SK-MEL-5 (cell line): ENCODE data around the gene FLT4. TPM values are rescaled to one million over a fixed set of nuclear protein-coding genes. Genes with fewer than 3 reads are reported as not detected.

Experiments
- total RNA-seq: library from RNA; depleted of rRNA; stranded (reverse); fragments of >200 nt; shearing (Covaris generic); gene quantifications from 2 replicates; pipeline ENCODE4 v1.2.3, GENCODE V29; 2014; rRNA removed

The FLT4 gene
- total RNA-seq, 1 experiment from 2014 or later = 0.58 TPM

Other genes with a start within 250 kb of the FLT4 start
- 9.6 and 9.8 TPM in 2 replicates for gene CNOT6, start 155.2 kb downstream of the FLT4 start, total RNA-seq
- not detected in 2 replicates for gene SCGB3A1, start 58.1 kb downstream of the FLT4 start, total RNA-seq
- gene OR2Y1, start 90.5 kb upstream of the FLT4 start, total RNA-seq = not detected in 2 replicates
- gene MGAT1, start 153.2 kb upstream of the FLT4 start, total RNA-seq = 39.6 and 42.3 TPM in 2 replicates
- gene ZFP62, start 211.7 kb upstream of the FLT4 start, total RNA-seq = 10.4 and 17.5 TPM in 2 replicates
- 0.08 TPM in 1 of 2 replicates, not detected in the other for gene BTNL8, start 249.6 kb upstream of the FLT4 start, total RNA-seq